ENCODE measurements around the gene ZAP70.

GRCh38 chr2:97715951-97716694 is 2.7 kb downstream of the ZAP70 start:
- no peak for TF ChIP-seq NFATC4 (CRISPR knock-in tag; IDR thresholded peaks at IDR 0.05)
- no peak for TF ChIP-seq CREM (CRISPR knock-in tag; IDR thresholded peaks at IDR 0.05)
- no peak for TF ChIP-seq ATF3 (CRISPR knock-in tag; conservative IDR thresholded peaks at IDR 0.05)
- TF ChIP-seq, protein P1, sequence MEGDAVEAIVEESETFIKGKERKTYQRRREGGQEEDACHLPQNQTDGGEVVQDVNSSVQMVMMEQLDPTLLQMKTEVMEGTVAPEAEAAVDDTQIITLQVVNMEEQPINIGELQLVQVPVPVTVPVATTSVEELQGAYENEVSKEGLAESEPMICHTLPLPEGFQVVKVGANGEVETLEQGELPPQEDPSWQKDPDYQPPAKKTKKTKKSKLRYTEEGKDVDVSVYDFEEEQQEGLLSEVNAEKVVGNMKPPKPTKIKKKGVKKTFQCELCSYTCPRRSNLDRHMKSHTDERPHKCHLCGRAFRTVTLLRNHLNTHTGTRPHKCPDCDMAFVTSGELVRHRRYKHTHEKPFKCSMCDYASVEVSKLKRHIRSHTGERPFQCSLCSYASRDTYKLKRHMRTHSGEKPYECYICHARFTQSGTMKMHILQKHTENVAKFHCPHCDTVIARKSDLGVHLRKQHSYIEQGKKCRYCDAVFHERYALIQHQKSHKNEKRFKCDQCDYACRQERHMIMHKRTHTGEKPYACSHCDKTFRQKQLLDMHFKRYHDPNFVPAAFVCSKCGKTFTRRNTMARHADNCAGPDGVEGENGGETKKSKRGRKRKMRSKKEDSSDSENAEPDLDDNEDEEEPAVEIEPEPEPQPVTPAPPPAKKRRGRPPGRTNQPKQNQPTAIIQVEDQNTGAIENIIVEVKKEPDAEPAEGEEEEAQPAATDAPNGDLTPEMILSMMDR (IDR thresholded peaks at IDR 0.05): no peak
- no peak for TF ChIP-seq E2F4 (CRISPR knock-in tag; IDR thresholded peaks at IDR 0.05; ENCODE audit: borderline replicate concordance, low read depth)
- TF ChIP-seq, protein P2, sequence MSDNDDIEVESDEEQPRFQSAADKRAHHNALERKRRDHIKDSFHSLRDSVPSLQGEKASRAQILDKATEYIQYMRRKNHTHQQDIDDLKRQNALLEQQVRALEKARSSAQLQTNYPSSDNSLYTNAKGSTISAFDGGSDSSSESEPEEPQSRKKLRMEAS (CRISPR knock-in tag; IDR thresholded peaks at IDR 0.05): no peak
- no peak for TF ChIP-seq FOXJ3 (CRISPR knock-in tag; IDR thresholded peaks at IDR 0.05; ENCODE audit: borderline replicate concordance)
- TF ChIP-seq ZNF263 (CRISPR knock-in tag; IDR thresholded peaks at IDR 0.05; ENCODE audit: low read depth): no peak
- TF ChIP-seq, protein P3, sequence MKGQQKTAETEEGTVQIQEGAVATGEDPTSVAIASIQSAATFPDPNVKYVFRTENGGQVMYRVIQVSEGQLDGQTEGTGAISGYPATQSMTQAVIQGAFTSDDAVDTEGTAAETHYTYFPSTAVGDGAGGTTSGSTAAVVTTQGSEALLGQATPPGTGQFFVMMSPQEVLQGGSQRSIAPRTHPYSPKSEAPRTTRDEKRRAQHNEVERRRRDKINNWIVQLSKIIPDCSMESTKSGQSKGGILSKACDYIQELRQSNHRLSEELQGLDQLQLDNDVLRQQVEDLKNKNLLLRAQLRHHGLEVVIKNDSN (CRISPR knock-in tag; IDR thresholded peaks at IDR 0.05): no peak
- TF ChIP-seq JAZF1 (CRISPR knock-in tag; IDR thresholded peaks at IDR 0.05): no peak
- TF ChIP-seq FOXK1 (CRISPR knock-in tag; IDR thresholded peaks at IDR 0.05): no peak
- TF ChIP-seq, protein P4, sequence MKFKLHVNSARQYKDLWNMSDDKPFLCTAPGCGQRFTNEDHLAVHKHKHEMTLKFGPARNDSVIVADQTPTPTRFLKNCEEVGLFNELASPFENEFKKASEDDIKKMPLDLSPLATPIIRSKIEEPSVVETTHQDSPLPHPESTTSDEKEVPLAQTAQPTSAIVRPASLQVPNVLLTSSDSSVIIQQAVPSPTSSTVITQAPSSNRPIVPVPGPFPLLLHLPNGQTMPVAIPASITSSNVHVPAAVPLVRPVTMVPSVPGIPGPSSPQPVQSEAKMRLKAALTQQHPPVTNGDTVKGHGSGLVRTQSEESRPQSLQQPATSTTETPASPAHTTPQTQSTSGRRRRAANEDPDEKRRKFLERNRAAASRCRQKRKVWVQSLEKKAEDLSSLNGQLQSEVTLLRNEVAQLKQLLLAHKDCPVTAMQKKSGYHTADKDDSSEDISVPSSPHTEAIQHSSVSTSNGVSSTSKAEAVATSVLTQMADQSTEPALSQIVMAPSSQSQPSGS (CRISPR knock-in tag; IDR thresholded peaks at IDR 0.05; ENCODE audit: borderline replicate concordance, low read depth): no peak
- no peak for TF ChIP-seq PREB (CRISPR knock-in tag; IDR thresholded peaks at IDR 0.05; ENCODE audit: borderline replicate concordance)
- TF ChIP-seq EMX1 (CRISPR knock-in tag; IDR thresholded peaks at IDR 0.05): no peak

All from WTC11 (cell line).